Pancreas (tissue), 10 donors: ENCODE data around the gene CDH13. TPM values are rescaled to one million over a fixed set of nuclear protein-coding genes. Genes with fewer than 3 reads are reported as not detected.

Experiments
- ATAC-seq, 4 donors: fragments of 200-7000 bp; cut with Tn5 transposase; one replicate each; pipeline versions ENCODE4 v1.8.0 to v1.9.1; 2020; ENCODE audit warnings: mild to moderate bottlenecking in 4 of 4, moderate library complexity in 4 of 4
- DNase-seq, 6 donors: peaks; one replicate each; pipeline ENCODE4 v3.0.0-alpha.2; 2020
- FAIRE-seq: peaks from 2 replicates; lab custom pipeline; 2012; peaks lifted over from hg19 to GRCh38; lab: Jason Lieb, UNC
- H3K27ac ChIP-seq, 4 donors: fragments of 200-600 bp; sonication (generic); 1 replicate in 3 of 4; 2 replicates in 1 of 4; pipeline versions ENCODE4 v1.5.0 to v1.8.0; 2020
- H3K27me3 ChIP-seq, 4 donors: fragments of 200-600 bp; one replicate each; pipeline ENCODE4 v1.8.0; 2021
- H3K36me3 ChIP-seq, 3 donors: fragments of 200-600 bp; sonication (generic) in 1 of 3; one replicate each; pipeline versions ENCODE4 v1.5.0 to v1.8.0; 2020 to 2021
- H3K4me1 ChIP-seq, 3 donors: fragments of 200-600 bp; one replicate each; pipeline ENCODE4 v1.8.0; 2021
- H3K4me3 ChIP-seq, 4 donors: fragments of 200-600 bp; sonication (generic) in 2 of 4; one replicate each; pipeline versions ENCODE4 v1.5.0 to v1.8.0; 2020 to 2021
- H3K9me3 ChIP-seq, 4 donors: fragments of 200-600 bp; one replicate each; pipeline ENCODE4 v1.8.0; 2021
- WGBS, 2 donors: extraction: QIAGEN DNeasy Blood & Tissue Kit; methylation state at CpG; one replicate each; pipeline ENCODE4 v1.1.7; 2013; 5-methylcytosine and 5-hydroxymethylcytosine counted together
- intact Hi-C, 3 donors: fragments of 100-400 bp; cut with DNase I; formaldehyde crosslinking; loops; one replicate each; pipeline versions ENCODE4 v1.11.1 to v1.14.2; 2022
- polyA plus RNA-seq, 2 donors: library from polyadenylated mRNA; stranded (reverse); fragments of 200-250 nt; gene quantifications; one replicate each; pipeline ENCODE4 v1.2.3, GENCODE V29; 2013
- total RNA-seq, 6 donors: library from RNA; stranded (reverse); fragmentation: NEBNext Ultra II Directional in 4 of 6; extraction: Animal tissue kit (Norgen Biotek cat#: 25700) in 4 of 6; gene quantifications; one replicate each; pipeline versions ENCODE4 v1.2.1 to v1.2.4, GENCODE V29; 2021 to 2023
- TF ChIP-seq, protein P1 (sequence below), 4 donors: fragments of 200-600 bp; sonication (generic) in 3 of 4; IDR thresholded peaks; one replicate each; pipeline versions ENCODE4 v1.5.0 to v1.8.0; 2021; ENCODE audit warnings: antibody characterized with exemption in 4 of 4
- donor health status: healthy with polysubstance abuse.
- donor health status: DM: no; HTN: no; CAD: no; lungs with moderate emphysema.
- donor health status: DM: no; HTN: no; CAD: no.
- donor health status: control.
- donor health status: control.
- donor health status: Bipolar disorder and iron deficiency.
- donor health status: DM: yes; HTN: yes; CAD: no.
- donor health status: DM: no; HTN: no; CAD: no.
- donor health status: DM: no; HTN: no; CAD: no.
- donor health status: DM: yes; HTN: yes; CAD: no.

The CDH13 gene
- total and polyA plus RNA-seq, 8 donors: 0.12 to 1.0 (median 0.37) TPM

DNA sequence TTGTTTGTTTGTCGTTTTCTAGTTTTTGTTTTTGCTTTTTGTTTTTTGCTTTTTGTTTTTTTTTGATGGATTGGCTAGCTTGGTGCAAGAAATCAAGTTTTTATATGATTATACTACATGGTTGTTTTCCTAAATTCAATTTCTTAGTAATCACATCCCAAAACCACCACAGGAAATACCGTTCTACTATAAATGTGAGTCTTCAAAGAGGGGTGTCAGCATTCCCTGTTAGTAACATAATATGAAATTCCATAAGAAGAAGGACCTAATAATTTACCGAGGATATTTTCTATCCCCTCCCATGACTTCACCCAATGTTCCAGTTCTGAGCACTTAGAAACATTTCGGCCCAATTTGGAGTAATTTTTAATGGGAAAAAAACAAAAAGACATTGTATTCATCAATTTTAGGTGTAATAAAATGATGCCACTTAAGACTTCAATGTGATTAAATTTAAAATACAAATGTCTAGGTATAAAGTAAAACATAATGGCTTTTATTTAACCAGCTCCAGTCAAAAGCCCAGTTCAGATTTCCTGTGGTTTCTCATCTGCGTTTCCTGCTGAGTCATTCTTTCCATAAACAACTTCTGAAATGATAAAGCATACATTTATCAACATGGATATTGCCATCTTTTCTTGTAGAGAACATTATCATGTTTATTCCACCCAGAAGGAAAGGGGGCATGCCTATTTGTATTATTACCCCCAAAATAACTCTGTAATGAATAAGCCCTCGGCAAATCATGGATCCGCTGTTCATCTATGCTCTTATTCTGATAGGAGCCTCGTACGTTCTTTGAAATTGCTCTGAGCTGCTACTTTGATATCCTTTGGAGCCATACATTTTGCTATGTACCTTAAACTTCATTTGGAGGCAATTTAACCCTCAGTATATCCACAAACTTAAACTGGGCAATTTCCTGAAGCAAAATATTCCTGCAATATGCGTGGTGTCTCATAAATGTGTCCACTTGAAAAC, 1209.1 kb downstream of the CDH13 start:
- intact Hi-C loops: no loop called here
- peaks cover 0 to 3% (median 0%) of the 10 kb centered on the region in 4 donors for H3K27me3 ChIP-seq
- WGBS, 2 donors: 70 to 73% methylated on average over 10 of the region's 10 CpGs
- TF ChIP-seq, protein P1, sequence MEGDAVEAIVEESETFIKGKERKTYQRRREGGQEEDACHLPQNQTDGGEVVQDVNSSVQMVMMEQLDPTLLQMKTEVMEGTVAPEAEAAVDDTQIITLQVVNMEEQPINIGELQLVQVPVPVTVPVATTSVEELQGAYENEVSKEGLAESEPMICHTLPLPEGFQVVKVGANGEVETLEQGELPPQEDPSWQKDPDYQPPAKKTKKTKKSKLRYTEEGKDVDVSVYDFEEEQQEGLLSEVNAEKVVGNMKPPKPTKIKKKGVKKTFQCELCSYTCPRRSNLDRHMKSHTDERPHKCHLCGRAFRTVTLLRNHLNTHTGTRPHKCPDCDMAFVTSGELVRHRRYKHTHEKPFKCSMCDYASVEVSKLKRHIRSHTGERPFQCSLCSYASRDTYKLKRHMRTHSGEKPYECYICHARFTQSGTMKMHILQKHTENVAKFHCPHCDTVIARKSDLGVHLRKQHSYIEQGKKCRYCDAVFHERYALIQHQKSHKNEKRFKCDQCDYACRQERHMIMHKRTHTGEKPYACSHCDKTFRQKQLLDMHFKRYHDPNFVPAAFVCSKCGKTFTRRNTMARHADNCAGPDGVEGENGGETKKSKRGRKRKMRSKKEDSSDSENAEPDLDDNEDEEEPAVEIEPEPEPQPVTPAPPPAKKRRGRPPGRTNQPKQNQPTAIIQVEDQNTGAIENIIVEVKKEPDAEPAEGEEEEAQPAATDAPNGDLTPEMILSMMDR (IDR thresholded peaks at IDR 0.05): no peak
- H3K4me3 ChIP-seq: no peak overlapping the region
- no peak for ATAC-seq
- no peaks in the 10 kb centered on the region for H3K9me3 ChIP-seq
- no peaks in the 10 kb centered on the region for H3K36me3 ChIP-seq
- H3K27ac ChIP-seq: no peak overlapping the region
- no peaks in the 10 kb centered on the region for H3K4me1 ChIP-seq
- FAIRE-seq: no peak
- DNase-seq: no peak

DNA sequence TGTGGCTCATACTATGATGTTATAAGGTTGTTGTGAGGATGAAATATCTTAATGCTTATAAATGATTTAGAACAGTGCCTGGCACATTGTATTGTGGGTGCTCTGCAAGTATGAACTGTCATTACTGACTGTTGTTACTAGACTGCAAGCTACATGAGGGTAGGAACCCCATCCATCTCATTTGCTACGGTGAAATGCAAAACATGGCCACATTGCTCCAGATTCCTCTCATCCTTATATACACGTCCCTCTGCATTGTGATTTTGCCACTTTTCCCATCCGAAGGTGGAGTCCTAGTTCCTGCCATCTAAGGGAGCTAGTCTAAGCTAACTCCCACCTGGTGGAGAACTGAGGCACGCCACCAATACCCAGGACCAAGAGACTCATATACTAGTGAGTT, 1210.8 kb downstream of the CDH13 start:
- H3K4me3 ChIP-seq: no peak overlapping the region
- TF ChIP-seq, protein P1 (IDR thresholded peaks at IDR 0.05): no peak
- intact Hi-C loops: no loop called here
- ATAC-seq (no peak), FAIRE-seq (no peak), DNase-seq (no peak)
- no peak overlapping the region for H3K27ac ChIP-seq
- 76 to 80% methylated on average over 4 of the region's 4 CpGs for WGBS, 2 donors
- no peaks in the 10 kb centered on the region for H3K4me1 ChIP-seq
- peaks cover 0 to 3% (median 0%) of the 10 kb centered on the region in 4 donors for H3K27me3 ChIP-seq
- no peaks in the 10 kb centered on the region for H3K9me3 ChIP-seq
- H3K36me3 ChIP-seq: no peaks in the 10 kb centered on the region

DNA sequence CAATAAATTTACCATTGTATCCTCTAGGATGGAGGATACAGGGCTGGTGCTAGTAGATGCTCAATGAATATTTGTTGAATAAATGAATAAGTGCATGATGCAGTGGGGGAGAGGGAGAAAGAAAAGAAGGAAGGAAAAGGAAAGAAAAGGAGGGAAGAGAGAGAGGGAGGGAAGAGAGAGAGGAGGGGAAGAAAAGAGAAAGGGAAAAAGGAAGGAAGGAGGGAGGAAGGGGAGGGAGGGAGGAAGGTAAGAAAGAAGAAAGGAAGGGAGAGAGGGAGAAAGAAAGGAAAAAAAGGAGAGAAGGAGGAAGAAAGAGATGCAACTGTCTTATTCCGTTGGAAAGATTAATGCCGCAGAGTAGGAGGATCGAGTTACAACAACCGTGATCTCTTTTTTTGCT, 1211.4 kb downstream of the CDH13 start:
- TF ChIP-seq, protein P1 (IDR thresholded peaks at IDR 0.05): no peak

DNA sequence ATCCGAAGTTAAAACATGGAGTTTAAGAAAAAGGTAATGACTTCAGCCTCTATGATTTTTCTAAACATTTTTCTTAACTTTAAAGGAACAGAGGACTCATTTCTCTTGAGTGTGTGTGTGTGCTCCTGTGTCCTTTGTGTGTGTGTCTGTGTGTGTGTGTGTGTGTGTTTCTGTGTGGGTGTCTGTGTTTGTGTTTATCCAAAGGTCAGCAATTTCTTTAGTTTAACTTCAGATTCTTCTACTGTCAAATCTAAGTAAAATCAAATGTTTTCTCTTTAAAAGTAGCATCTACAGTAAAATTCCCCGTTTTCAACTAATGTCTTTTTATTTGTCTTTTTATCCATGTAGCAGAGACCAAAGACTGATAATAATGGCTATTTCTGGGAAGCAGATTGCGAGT, 1212.8 kb downstream of the CDH13 start:
- Histone ChIP-seq H3K4me3 (no peak overlapping the region), H3K27me3 (peaks cover 0 to 3% (median 0%) of the 10 kb centered on the region in 4 donors), H3K4me1 (no peaks in the 10 kb centered on the region), H3K9me3 (no peaks in the 10 kb centered on the region), H3K36me3 (no peaks in the 10 kb centered on the region), H3K27ac (no peak overlapping the region)
- no peak for ATAC-seq
- FAIRE-seq: no peak
- intact Hi-C loops: no loop called here
- TF ChIP-seq, protein P1 (IDR thresholded peaks at IDR 0.05): no peak
- WGBS, 2 donors: 48 to 71% methylated on average over 3 of the region's 3 CpGs
- no peak for DNase-seq

More for the DNA sequence above, 1211.4 kb downstream of the CDH13 start:
- intact Hi-C loops: no loop called here
- DNase-seq: no peak
- Histone ChIP-seq H3K4me1 (no peaks in the 10 kb centered on the region), H3K4me3 (no peak overlapping the region), H3K27ac (no peak overlapping the region), H3K36me3 (no peaks in the 10 kb centered on the region), H3K9me3 (no peaks in the 10 kb centered on the region), H3K27me3 (peaks cover 0 to 3% (median 0%) of the 10 kb centered on the region in 4 donors)
- ATAC-seq: no peak
- WGBS, 2 donors: 56 to 59% methylated on average over 4 of the region's 4 CpGs
- FAIRE-seq: no peak
